ENCODE data around the gene AGK. TPM values are rescaled to one million over a fixed set of nuclear protein-coding genes. Genes with fewer than 3 reads are reported as not detected.

Gene AGK
- total RNA-seq, 4 donors from 2014 or later: 11.8 to 73.8 (median 38.4) TPM

GRCh38 chr7:141702892-141703291 lies 151.7 kb downstream of the AGK start:
- intact Hi-C loops (cut with DNase I; ENCODE audit: low total_unique reads): no loop called here
- Histone ChIP-seq H3K4me3 (no peak overlapping the region), H3K9me3 (no peaks in the 10 kb centered on the region), H3K27me3 (no peaks in the 10 kb centered on the region), H3K4me1 (no peaks in the 10 kb centered on the region), H3K36me3 (no peaks in the 10 kb centered on the region), H3K27ac (peak overlapping the region in 1 of 2 donors; percentile 76)
- TF ChIP-seq POLR2A (IDR thresholded peaks at IDR 0.05): no peak
- no peak for TF ChIP-seq CTCF (IDR thresholded peaks at IDR 0.05)
- DNase-seq: no peak

GRCh38 chr7:141704112-141704511 lies 152.9 kb downstream of the AGK start:
- H3K9me3 ChIP-seq: no peaks in the 10 kb centered on the region
- no peak overlapping the region for H3K27ac ChIP-seq
- H3K36me3 ChIP-seq: no peaks in the 10 kb centered on the region
- intact Hi-C loops (cut with DNase I; ENCODE audit: low total_unique reads): no loop called here
- no peaks in the 10 kb centered on the region for H3K27me3 ChIP-seq
- H3K4me3 ChIP-seq: no peak overlapping the region
- H3K4me1 ChIP-seq: no peaks in the 10 kb centered on the region
- DNase-seq: no peak
- TF ChIP-seq CTCF (IDR thresholded peaks at IDR 0.05) (no peak), POLR2A (IDR thresholded peaks at IDR 0.05) (no peak)

GRCh38 chr7:141704741-141705140 lies 153.5 kb downstream of the AGK start:
- TF ChIP-seq POLR2A (IDR thresholded peaks at IDR 0.05) (no peak), CTCF (IDR thresholded peaks at IDR 0.05) (no peak)
- Histone ChIP-seq H3K4me1 (no peaks in the 10 kb centered on the region), H3K4me3 (no peak overlapping the region), H3K36me3 (no peaks in the 10 kb centered on the region), H3K9me3 (no peaks in the 10 kb centered on the region), H3K27ac (no peak overlapping the region), H3K27me3 (no peaks in the 10 kb centered on the region)
- intact Hi-C loops (cut with DNase I; ENCODE audit: low total_unique reads): no loop called here
- DNase-seq: no peak

Other genes starting within 250 kb of the AGK start
- gene DENND11, start 150.8 kb downstream of the AGK start, total RNA-seq: 10 to 100 TPM in 3 of 4 donors, 1 to 10 TPM in 1; 8.5 to 29.2 (median 20.8) TPM
- under 1 TPM in 1 of 4 donors, not detected in 3; 0.07 TPM for gene WEE2, start 156.9 kb downstream of the AGK start, total RNA-seq
- gene SSBP1, start 186.9 kb downstream of the AGK start, total RNA-seq: 100 to 1,000 TPM in 1 of 4 donors, 10 to 100 TPM in 3; 56.9 to 110 (median 71.8) TPM
- gene TAS2R3, start 212.7 kb downstream of the AGK start, total RNA-seq: 10 to 100 TPM in 2 of 4 donors, 1 to 10 TPM in 1, not detected in 1; 8.3 to 26.6 (median 10.0) TPM
- 1 to 10 TPM in 2 of 4 donors, under 1 TPM in 2; 0.26 to 6.5 (median 3.3) TPM for gene TAS2R4, start 225.3 kb downstream of the AGK start, total RNA-seq
- 10 to 100 TPM in 1 of 4 donors, 1 to 10 TPM in 3; 1.8 to 12.0 (median 5.6) TPM for gene TAS2R5, start 238.8 kb downstream of the AGK start, total RNA-seq

Data from uterus (tissue), 4 donors.